ENCODE results near the gene DYRK1B.

DYRK1B gene

DNA sequence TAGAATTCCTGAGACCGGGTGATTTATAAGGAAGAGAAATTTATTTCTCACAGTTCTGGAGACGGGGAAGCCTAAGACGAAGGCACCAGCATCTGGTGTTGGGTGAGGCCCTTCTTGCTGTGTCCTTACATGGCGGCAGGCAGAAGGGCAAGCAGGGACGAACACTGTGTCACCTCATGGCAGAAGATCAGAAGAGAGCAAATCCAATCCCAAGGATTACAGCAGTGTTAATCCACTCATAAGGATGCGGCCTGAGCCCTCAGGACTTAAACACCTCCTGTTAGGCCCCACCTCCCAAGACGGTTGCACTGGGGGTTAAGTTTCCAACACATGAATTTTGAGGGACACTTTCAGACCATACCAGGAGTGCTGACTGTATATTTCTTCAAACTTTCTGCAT is 18.9 kb upstream of the DYRK1B start:
- DNase-seq = no peak

DNA sequence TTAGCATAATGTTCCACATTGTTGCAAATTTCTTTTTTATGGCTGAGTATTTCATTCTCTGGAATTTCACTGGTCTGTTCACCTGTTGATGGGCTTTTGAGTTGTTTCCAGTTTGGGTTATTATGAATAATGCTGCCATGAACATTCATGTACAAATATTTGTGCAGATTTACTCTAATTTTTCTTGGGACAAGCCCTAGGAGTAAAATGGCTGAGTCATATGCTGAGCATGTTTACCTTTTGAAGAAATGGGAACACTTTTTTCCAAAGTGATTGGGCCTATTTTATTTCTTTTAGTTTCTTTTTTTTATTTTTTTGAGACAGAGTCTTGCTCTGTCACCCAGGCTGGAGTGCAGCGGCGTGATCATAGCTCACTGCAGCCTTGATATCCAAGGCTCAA is 16.9 kb upstream of the DYRK1B start:
- no peak for DNase-seq

DNA sequence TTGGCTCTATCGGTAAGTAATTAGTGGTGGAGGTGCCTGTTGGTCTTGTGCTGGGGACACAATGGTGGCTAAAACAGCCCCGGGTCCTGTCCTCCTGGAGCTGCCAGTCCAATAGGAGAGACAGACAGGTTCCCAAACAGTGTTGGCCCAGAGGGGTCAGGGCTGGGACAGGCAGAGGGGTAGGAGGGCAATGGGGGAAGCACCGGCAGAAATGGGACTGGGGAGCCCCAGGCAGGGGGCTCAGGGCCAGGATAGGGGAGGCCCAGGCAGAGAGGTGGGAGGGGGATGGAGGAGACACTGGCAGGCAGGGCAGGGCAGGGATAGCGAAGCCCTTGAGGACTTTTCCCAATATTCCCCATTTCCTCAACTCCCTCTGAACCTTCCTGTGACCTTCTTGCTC is 14.4 kb upstream of the DYRK1B start:
- no peak for DNase-seq

DNA sequence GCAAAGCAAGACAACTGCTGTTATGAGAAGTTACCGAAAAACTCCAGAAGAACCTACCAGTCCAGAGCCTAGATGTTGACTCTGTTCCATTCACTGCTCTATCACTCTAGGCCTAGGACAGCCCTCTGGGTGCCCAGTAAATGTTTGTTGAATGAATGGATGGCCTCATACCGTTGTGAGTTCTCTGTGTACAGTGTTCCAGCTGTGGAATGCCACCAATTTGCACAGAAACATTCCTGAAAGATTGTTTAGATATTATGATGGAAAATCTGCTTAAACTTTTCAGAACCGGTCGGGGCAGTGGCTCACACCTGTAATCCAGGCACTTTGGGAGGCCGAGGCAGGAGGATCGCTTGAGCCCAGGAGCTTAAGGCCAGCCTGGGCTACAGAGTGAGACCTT is 13.6 kb upstream of the DYRK1B start:
- DNase-seq = no peak

DNA sequence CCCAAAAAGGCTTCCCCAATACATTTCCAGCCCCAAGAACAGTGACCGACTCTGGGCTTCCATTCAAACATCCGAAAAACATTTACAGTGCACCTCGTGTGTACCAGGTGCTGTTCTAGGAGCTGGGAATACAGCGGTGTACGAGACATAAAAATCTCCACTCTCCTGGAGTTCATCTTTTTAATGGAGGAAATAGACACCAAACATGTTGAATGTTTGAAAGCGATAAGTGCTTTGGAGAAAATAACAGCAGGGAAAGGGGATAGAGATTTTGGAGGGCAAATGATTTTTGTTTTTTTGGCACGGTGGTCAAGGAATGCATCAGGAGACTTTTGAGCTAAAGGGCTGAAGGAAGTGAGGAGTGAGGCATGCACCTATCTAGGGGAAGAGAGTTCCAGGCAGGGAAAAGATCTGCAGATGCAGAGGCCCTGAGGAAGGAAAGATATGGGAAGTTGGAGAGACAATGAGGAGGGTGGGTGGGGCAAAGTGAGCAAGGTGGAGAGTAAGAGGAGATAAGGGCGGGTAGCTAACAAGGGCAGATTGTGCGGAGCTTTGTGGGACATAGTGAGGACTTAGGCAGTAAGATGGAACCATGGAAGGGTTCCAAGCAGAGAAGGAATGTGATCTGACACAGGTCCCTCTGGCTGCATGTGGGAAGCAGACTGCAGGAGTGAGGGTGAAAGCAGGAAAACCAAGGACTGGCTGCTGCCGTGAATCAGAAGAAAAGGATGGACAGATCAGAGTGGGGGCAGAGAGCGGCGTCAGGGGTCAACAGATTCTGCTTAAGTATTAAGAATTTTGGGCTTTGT is 12.9 kb upstream of the DYRK1B start:
- no peak for DNase-seq

DNA sequence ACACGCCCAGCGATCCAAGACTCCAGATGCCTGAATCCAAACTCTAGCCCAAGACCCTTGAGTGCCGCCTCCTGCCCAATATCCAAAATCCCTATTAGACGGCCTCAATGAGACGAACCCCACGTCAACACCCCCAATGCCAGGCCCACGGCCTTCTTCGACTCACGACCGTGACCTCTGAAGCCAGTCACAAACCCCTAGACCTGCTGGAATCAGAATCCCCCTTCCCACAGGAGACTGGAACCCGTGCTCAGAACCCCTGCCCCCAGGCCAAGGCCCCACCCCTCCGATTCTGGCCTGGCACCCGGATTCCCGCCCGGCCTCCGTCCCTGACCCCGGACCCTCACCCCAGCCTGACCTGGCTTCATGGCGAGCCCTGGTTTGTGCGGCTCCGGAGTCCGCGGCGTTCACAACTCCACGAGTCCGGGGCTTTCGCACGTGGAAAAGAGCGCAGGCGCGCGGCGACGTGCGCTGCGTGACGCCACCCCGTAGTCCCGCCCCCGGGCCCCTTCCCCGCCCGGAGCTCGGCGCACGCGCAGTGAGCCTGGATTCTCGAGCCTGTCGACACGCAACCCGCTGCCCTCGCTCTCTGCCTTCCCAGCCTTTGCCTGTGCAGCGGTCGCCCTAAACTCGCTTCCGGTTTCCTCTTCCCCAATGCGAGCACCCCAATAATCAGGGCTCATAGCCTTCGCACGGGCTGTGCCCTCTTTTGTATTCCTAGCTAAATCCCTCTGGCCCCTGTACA is 12.1 kb upstream of the DYRK1B start, which contains the start of gene FBL:
Gene FBL, minus strand, starts transcription at position 447 of the 745 bp plus-strand sequence. Its CDS starts 79 bp downstream, at position 368.
- DNase-seq = peak; percentile 89 to 97

DNA sequence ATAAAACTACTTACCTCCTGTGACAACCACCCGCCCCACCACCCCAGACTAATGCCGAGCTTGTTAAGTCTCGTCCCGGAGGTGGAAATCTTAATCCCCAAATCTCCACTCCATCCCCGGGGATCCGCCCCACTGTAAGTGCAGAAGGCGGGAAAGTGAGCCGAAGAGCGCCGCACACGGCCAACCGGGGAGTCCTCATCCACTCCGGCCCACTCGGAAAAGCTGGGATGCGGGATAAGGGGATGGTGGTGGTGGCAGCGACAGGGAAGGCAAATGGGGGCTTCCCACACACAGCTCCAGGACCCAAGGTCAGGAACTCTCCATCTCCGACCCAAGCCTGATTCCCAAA is 11.6 kb upstream of the DYRK1B start:
- no peak for DNase-seq

DNA sequence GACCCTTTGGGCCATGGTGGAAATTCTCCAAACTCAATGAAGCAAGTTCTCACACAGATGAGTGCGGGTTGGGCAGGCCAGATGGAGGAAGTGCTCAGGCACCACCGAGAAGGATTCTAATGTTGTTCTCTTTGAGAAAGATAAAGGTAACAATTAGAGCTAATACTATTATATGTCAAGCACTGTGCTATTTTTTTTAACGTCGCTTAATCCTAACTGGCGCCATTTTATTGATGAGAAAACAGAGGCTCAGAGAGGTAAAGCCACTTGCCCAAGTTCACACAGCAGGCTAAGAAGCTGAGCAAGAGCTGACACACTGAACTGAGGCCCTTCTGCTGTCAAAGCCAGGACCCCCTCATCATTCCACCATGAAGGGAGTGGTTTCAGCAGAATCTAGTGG is 11.2 kb upstream of the DYRK1B start:
- no peak for DNase-seq

DNA sequence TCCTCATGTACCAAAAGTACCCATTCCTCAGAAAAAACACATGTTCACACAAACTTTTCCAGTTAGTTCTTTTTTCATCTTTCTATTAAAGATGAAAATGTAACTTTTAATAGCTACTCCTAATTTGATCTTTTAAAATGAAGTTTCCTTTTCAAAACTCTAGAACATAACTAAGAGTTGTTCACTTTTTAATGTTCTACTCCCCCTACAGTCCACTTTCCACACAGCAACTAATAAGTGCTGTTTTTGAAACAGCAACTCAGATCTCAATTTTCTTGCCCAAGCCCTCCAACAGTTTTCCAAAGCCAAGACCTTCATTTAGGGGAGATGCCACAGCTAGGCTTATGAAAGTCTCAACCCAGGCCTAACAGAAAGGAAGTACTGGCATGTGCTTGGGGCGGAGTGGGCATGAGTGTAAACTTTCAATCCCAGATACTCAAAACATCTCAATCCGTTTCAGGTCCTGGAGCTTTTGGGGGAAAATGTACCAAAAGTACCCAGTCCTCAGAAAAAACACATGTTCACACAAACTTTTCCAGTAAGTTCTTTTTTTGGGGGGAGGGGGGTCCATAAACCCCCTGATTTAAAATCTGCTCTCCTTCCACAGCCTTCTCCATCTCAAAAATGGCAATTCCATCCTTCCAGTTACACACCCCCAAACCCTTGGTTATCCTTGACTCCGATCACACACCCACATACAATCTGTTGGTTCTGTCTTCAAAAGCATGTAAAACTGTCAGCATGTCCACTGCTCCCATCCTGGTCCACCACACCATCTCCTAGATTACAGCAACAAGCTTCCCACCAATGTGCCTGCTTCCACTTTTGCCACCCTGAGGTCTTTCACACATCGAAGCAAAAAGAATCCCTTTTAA is 10.2 kb upstream of the DYRK1B start:
- DNase-seq = no peak

DNA sequence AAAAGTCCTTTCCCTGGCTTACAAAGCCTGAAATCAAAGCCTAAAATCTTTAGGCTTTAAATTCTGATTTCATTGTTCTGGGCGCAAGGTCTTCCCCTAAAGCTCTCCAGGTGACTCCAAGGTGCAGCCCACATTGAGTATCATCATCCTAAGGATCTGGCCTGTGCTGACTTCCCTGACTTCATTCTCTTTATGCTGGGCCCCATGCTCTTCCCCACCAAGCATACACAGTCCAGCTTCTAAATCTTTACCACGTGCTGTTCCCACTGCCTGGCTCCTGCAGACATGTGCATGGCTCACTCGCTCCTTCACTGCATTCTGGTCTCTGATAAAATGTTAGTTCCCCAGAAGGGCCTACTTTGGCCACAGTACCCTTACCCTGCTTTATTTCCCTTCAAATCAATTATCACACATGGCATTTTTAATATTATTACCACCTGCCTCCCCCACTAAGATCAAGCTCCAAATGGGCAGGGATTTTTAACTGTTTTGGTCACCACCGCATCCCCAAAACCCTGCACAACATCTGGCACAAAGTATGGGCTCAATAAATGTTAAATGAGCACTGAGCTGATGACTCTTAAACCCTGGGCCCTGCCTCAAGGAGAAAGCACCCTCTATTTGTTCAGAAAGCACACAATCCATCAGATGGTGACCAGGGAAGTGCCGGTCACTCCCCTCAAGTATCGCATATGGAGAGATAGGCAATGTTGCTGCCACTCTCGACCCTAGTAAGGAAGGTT is 8.9 kb upstream of the DYRK1B start:
- DNase-seq = no peak

DNA sequence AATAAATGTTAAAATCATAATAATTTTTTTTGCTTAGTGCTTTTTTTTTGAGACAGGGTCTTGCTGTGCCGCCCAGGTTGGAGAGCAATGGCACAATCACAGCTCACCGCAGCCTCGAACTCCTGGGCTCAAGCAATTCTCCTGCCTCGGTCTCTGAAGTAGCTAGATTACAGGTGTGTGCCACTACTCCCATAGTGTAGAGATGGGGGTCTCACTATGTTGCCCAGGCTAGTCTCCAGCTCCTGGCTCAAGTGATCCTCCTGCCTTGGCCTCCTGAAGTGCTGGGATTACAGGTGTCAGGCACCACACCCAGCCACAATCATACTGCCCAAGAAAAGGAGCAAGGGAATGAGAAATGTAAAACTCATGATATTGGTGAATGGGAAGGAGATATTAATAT is 7.1 kb upstream of the DYRK1B start:
- no peak for DNase-seq

DNA sequence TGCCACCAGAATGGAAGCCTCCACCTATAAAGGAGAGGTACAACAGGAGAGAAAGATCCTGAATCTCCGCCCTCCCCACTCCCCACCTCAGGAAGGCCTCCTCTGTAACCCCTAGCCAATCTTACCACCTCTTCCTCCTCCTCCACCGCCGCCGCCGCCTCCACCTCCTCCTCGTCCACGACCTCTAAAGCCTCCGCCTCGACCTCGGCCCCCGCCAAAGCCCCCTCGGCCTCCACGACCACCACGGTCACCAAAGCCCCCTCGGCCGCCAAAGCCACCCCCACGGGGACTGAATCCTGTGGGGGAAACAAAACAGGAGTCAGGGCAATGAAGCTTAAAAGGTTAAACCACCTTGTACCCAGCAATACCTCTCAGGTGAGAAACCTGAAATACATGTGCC is 6.5 kb upstream of the DYRK1B start:
- DNase-seq = no peak

DNA sequence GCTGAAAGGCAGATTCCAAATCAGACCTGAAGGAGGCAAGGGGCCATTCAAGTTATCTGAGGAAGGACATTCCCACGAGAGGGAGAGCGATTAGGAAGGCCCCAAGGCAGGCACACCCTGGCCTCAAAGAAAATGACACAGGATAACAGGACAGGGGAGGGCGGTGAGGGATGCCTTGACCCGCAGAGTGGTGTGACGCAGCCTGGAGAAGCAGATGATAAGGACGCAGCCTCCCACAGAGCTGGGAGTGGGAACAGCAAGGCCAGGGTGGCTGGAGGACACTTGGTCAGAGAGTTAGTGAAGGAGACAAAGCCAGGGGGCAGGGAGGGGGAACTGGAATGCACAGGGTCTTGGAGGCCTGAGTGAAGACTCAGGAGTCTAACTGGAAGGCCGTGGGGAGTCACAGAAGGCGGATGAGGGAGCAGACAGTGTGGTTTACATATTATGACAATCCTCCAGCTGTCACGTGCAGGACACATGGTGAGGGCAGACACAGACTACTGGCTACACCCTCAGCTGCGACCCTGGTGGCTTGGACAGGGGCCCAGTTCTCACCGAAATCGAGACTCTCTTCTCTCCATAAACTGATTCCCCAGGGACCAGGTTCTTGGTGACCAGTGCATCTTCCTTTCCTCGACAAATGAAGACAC is 5.8 kb upstream of the DYRK1B start:
- no peak for DNase-seq

DNA sequence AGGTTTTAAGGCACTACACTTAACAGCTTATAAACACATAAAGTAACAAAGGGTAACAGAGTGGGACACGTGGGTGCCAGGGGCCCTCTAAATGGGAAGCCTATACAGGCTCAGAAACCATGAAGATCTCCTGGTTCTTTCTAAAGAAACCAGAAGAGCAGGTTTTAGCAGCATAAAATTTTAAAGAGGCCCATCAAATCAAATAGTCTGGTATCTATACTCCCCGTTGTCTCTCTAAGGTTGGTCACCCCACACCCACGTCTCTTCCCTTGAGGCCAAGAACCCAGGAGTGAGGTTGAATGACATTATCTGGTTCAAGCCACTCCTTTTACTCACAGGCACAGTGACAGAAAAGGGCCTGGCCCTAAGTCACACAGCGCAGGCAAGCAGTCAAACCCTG is 4.6 kb upstream of the DYRK1B start:
- DNase-seq = no peak

DNA sequence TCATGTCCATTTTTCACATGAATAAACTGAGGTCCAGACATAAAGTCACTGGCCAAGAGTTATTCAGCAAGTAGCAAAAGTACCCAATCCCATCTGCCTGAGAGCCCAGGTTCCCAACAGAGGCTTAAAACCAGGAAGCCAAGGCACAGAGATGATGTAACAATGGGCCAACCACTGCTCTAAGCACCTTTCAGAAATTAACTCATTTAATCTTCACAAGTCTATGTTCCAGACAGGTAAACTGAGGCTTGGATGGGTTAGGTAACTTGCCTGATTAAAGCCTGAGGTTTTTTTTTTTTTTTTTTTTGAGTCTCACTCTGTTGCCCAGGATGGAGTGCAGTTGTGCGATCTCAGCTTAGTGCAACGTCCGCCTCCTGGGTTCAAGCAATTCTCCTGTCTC is 4.0 kb upstream of the DYRK1B start:
- DNase-seq = no peak

DNA sequence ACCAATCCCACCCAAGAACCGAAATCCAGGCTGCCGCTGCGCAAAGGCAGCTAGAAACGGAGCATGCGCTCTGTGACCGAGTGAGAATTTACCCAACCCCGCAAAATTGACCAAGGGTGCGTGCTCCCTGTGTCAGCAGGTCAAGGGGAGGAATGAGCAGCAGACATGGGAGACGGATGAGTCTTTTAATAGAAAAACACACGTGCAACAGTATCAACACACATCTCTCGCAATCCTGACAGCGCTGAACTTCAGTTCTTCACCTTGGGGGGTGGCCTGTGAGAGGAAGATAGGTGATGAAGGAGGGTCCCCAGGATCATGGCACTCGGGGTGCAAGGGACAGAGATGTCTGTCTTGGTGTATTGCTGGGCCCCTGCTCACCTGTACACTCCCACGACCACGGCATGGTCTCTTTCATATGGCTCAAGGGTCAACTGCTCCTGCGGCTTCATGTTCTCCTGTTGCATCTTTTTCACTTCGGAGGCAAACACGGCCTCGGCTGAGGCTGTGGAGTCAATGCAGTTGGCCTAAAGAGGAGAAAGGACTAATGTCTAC is 402 bp upstream of the DYRK1B start:
- DNase-seq = no peak

DNA sequence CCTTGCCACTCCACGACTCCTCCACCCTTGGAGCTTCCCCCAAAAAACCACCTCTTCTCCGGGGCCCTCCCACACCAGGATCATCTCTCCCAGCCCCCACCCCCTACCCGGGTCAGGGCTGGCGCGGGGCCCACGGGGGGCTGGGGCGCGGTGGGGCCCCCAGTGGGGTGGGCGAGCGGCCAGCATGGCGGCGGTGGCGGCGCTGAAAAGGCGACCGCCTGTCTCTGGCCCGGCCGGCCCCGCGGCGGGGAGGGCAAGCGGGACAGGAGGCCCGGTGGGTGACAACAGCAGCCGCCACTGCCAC is 850 bp downstream of the DYRK1B start:
- DNase-seq = no peak

DNA sequence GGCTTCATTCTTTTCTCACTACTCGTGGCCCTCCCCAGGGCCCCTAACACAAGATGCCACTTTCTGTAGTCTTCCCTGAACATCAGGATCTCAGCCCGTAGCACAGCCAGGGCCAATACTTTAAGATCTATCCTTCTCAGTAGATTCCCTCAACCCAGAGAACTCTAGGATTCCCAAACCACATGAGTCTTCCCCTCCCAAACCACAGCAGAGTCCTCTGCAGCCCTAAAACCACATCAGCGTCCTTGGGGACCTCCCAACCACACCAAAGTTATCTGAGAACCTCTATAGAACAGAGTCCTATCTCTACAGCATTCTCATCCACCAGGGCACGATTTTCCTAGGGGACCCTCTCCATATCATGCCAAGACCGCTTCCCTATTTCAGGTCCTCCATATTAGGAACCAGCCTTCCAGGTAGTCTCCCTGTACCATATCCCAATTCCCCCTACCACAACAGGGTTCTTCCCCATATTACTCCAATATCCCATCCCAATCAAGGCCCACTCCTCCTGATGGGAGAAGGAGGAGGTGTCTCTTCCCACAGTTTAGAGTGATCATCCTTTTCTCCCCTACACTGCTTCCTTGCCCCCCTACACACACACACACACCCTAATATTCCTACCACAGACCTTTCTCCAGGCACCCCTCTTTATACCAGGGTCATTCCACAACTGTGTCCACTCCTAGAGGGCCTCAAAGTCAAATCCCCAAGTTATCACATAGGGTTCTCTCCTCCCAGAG is 1.4 kb downstream of the DYRK1B start:
- DNase-seq = no peak

DNA sequence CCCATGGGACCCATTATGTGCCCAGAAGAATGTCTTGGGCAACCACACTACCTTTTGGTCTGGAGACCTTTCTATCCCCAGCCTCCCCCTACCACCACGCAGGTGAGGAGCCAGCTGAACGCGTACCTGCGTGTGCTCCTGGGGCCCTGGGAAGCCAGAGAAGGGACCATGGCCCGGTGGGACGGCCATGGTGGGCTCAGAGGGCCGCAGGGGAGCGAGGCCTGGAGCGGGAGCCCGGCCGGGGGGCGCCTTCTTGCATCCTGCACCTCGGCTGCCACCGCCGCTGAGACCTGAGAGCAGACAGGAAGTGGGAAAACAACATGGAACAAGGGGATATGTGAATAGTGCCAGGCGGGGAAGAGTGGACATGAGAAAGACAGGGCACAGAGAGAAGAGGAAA is 2.3 kb downstream of the DYRK1B start:
- no peak for DNase-seq

DNA sequence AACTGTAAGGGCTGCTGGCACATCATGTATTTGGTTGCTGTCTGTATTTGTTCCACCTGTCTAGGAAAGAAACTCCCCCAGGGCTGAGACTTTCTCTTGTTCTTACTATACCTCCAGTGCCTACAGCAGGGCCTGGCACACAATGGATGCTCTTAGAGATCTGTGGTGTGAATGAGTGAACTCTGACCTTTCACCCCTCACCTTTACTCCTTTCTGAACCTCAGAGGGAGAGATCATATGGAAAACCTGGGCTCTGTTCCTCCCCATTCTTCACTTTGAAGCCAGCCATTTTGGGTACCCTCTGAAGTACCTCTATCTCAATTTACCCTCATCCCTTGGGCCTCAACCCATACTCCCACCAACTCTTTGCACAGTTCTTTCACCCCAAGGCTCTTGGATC is 3.1 kb downstream of the DYRK1B start:
- DNase-seq = no peak

DNA sequence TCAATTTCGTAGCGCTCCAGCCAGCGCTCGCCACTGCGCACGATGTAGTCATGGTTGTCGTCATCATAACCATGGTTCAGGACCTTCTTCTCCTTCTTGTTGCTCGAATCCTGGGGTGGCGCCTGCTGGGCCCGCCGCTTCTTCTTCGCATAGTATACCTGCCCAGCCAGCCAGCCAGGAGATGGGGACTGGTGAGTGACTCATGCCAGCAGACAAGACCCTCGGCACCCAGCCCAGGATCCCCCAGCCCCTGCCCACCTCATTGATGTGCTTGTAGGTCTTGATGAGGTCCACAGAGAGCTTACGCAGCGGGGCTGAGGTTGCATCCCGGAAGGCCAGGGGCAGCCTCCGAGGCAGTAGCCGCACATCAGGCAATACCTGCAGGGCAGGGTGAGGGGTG is 3.6 kb downstream of the DYRK1B start:
- no peak for DNase-seq

Measured in NCI-H187 (cell line).